Thoracic aorta (tissue), 2 donors: ENCODE measurements around the gene ABHD2. TPM values are rescaled to one million over a fixed set of nuclear protein-coding genes. Genes with fewer than 3 reads are reported as not detected.

Experiments
- ATAC-seq: fragments of 150-250 bp; one replicate; pipeline ENCODE4 v1.8.0; 2017; ENCODE audit warnings: low read depth; ENCODE audit not compliant: insufficient number of reproducible peaks, low FRiP score
- DNase-seq: peaks from one replicate; pipeline ENCODE4 v3.0.0-alpha.2; 2020; ENCODE audit warnings: low spot score
- H3K27ac ChIP-seq, 2 donors: fragments of 200-600 bp; sonication (generic); 1 replicate in 1 of 2; 2 replicates in 1 of 2; pipeline ENCODE4 v1.5.1; 2016; ENCODE audit warnings: mild to moderate bottlenecking in 2 of 2, moderate library complexity in 2 of 2
- H3K27me3 ChIP-seq: fragments of 200-600 bp; sonication (generic); replicated peaks from 2 replicates; pipeline ENCODE4 v1.6.0; 2016; ENCODE audit warnings: mild to moderate bottlenecking; ENCODE audit not compliant: insufficient read depth
- H3K36me3 ChIP-seq: fragments of 200-600 bp; sonication (generic); one replicate; pipeline ENCODE4 v1.5.1; 2016
- H3K4me1 ChIP-seq, 2 donors: fragments of 200-600 bp; sonication (generic); 1 replicate in 1 of 2; 2 replicates in 1 of 2; pipeline versions ENCODE4 v1.5.1 to v1.6.0; 2016; ENCODE audit warnings: low read depth in 2 of 2, mild to moderate bottlenecking in 1 of 2; ENCODE audit not compliant: control insufficient read depth in 1 of 2
- H3K4me3 ChIP-seq: fragments of 200-600 bp; sonication (generic); 2 replicates; pipeline ENCODE4 v1.5.1; 2016; ENCODE audit warnings: mild to moderate bottlenecking
- H3K9me3 ChIP-seq: fragments of 200-600 bp; sonication (generic); 2 replicates; pipeline ENCODE4 v1.5.1; 2016
- total RNA-seq, 2 donors: library from RNA; depleted of rRNA; stranded (reverse); fragments of >200 nt; gene quantifications; one replicate each; pipeline versions ENCODE4 v1.1.0 to v1.2.3, GENCODE V29; 2016
- TF ChIP-seq, protein P1 (sequence below): fragments of 200-600 bp; sonication (generic); IDR thresholded peaks from one replicate; pipeline ENCODE4 v1.5.1; 2019; ENCODE audit warnings: antibody characterized with exemption

Gene ABHD2
- total RNA-seq, 2 donors from 2014 or later, result 177 to 283 TPM

DNA sequence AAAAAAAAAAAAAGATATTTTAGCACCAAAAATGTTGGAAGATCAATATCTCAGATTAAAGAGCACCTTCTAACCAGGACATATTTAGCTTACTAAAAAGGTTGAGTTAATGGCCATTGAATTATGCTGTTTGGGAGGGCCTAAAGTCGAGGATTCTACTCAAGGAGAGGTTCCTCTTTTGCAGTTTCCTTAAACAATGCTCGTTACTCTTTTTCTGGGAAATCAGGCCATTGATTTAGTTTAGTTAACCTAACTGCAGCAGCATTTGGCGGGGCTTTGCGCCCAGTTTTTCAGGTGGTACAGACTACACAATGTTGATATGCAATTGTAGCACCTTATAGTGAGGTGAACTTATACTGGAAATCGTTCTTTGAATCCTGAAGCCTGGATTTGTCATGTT lies 6.8 kb downstream of the ABHD2 start:
- Histone ChIP-seq H3K4me1 (peaks cover 52 to 93% of the 10 kb centered on the region in 2 donors), H3K4me3 (no peak overlapping the region), H3K36me3 (no peaks in the 10 kb centered on the region), H3K9me3 (no peaks in the 10 kb centered on the region), H3K27me3 (no peaks in the 10 kb centered on the region), H3K27ac (peak overlapping the region; percentile 57 to 100)
- TF ChIP-seq, protein P1, sequence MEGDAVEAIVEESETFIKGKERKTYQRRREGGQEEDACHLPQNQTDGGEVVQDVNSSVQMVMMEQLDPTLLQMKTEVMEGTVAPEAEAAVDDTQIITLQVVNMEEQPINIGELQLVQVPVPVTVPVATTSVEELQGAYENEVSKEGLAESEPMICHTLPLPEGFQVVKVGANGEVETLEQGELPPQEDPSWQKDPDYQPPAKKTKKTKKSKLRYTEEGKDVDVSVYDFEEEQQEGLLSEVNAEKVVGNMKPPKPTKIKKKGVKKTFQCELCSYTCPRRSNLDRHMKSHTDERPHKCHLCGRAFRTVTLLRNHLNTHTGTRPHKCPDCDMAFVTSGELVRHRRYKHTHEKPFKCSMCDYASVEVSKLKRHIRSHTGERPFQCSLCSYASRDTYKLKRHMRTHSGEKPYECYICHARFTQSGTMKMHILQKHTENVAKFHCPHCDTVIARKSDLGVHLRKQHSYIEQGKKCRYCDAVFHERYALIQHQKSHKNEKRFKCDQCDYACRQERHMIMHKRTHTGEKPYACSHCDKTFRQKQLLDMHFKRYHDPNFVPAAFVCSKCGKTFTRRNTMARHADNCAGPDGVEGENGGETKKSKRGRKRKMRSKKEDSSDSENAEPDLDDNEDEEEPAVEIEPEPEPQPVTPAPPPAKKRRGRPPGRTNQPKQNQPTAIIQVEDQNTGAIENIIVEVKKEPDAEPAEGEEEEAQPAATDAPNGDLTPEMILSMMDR, result no peak
- DNase-seq, result no peak
- ATAC-seq, result no peak

DNA sequence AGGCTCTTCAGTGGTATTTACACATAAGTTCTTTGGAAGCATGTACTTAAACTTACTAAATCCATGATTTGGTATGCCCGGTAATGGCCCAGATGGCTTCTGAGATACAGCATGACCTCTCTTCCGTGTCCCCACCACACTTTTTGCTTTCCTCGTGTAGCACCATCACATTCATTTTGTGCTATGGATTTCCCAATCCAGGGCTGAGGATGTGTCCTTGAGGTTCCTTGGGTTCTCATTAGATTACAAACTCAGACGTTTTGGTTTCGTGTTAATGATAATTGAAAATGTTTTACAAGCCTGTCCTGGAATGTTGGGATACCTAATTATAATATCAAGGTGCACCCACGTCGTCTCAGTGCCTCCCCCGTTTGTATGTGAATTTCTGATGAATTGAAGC lies 7.3 kb downstream of the ABHD2 start:
- Histone ChIP-seq H3K27me3 (no peaks in the 10 kb centered on the region), H3K9me3 (no peaks in the 10 kb centered on the region), H3K36me3 (no peaks in the 10 kb centered on the region), H3K4me3 (no peak overlapping the region), H3K27ac (peak overlapping the region; percentile 57 to 100), H3K4me1 (peaks cover 52 to 93% of the 10 kb centered on the region in 2 donors)
- no peak for DNase-seq
- TF ChIP-seq, protein P1, result no peak
- ATAC-seq, result no peak

DNA sequence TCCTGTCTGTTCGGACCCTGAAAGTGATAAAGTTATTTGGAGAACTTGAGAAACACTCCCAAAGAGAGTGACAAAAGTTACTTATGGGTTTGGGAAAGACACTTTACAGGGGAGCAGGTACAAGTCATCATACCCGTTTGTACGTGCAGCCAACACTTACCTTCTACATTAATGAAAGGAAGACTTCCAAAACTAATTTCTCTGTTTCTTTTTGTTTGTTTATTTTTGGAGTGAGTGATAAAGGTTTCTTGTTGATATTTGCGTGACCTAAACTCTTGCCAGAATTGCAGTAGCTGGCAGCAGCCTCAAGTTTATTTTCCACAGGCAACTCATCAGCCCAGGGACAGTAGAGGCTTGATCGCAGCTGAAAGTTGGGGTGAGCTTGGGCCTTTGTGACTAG lies 8.4 kb downstream of the ABHD2 start:
- ATAC-seq (no peak), DNase-seq (no peak)
- Histone ChIP-seq H3K27me3 (no peaks in the 10 kb centered on the region), H3K9me3 (no peaks in the 10 kb centered on the region), H3K36me3 (no peaks in the 10 kb centered on the region), H3K4me3 (no peak overlapping the region), H3K4me1 (peaks cover 57 to 98% of the 10 kb centered on the region in 2 donors), H3K27ac (peak overlapping the region; percentile 57 to 100)
- TF ChIP-seq, protein P1, result no peak

DNA sequence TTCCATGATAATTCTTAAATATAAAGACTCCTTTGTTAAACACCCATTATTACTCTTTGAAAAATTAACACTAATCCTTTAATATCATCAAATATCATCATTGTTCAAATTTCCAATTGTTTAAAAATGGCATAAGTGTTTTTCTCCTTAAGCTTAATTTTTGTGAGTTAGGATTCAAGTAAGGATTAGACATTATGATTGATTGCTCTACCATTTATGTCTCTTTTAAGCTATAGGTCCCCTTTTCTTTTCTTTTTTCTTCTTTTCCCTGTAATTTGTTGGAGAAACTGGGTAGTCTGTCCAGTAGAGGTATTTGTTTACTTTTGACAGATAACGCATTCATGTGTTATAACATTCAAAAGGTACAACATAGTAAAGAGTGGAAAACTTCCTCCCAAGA lies 9.1 kb downstream of the ABHD2 start:
- Histone ChIP-seq H3K4me3 (no peak overlapping the region), H3K27me3 (no peaks in the 10 kb centered on the region), H3K9me3 (no peaks in the 10 kb centered on the region), H3K4me1 (peaks cover 57 to 99% of the 10 kb centered on the region in 2 donors), H3K36me3 (no peaks in the 10 kb centered on the region), H3K27ac (peak overlapping the region; percentile 40 to 100)
- ATAC-seq, result no peak
- TF ChIP-seq, protein P1, result no peak
- no peak for DNase-seq

DNA sequence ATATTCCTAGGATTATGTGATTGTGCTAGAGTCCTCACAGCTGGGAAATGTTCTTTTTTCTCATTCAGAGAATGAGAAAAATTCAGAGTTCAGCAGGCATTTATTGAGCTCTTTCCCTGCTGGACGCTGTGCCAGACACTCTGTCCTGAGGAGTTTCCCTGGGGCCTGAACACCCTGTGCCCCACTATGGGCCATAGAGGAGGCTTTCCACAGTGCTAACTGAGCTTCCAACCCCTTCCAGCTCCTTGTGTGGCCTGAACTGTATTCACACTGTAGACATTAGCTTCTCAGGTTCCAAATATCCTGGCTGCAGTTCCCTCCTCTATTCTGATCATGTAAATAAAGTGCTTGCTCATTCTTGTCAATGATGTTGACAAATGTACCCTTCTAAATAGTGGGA lies 10.0 kb downstream of the ABHD2 start:
- DNase-seq (no peak), ATAC-seq (no peak)
- Histone ChIP-seq H3K4me1 (peaks cover 59 to 100% of the 10 kb centered on the region in 2 donors), H3K27ac (peak overlapping the region; percentile 40 to 100), H3K27me3 (no peaks in the 10 kb centered on the region), H3K9me3 (no peaks in the 10 kb centered on the region), H3K4me3 (no peak overlapping the region), H3K36me3 (no peaks in the 10 kb centered on the region)
- TF ChIP-seq, protein P1, result no peak
